Measurements from ENCODE around the gene SSUH2.

SSUH2 gene

DNA sequence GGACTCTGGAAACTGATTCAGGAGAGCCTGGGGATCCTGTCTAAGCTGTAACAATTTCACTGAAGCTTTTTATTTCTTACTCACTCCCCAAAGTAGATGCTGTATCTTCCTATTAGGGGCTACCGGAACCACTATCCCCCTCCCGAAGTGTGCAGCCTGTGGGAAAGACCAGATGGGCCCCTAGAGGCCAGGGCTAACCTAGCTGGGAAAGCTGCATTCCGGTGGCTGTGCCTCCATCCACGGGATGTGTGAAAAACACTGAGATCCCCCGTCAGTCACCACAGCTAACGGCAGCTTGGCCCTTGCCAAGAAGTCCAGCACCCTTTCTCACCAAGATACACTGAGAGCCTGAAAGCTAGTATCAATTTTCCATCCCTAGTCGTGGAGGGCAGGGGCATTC is 3.1 kb downstream of the SSUH2 start:
- no peaks in the 10 kb centered on the region for H3K27me3 ChIP-seq (ENCODE audit: low read length)
- H3K4me3 ChIP-seq (ENCODE audit: insufficient read depth, low read length, poor library complexity, severe bottlenecking) = no peak overlapping the region
- no peaks in the 10 kb centered on the region for H4K20me1 ChIP-seq (ENCODE audit: low read depth, low read length)
- H3K27ac ChIP-seq (ENCODE audit: low read depth, low read length) = no peak overlapping the region
- H3F3A ChIP-seq (ENCODE audit: insufficient read depth) = no peaks in the 10 kb centered on the region
- TF ChIP-seq, protein P1, sequence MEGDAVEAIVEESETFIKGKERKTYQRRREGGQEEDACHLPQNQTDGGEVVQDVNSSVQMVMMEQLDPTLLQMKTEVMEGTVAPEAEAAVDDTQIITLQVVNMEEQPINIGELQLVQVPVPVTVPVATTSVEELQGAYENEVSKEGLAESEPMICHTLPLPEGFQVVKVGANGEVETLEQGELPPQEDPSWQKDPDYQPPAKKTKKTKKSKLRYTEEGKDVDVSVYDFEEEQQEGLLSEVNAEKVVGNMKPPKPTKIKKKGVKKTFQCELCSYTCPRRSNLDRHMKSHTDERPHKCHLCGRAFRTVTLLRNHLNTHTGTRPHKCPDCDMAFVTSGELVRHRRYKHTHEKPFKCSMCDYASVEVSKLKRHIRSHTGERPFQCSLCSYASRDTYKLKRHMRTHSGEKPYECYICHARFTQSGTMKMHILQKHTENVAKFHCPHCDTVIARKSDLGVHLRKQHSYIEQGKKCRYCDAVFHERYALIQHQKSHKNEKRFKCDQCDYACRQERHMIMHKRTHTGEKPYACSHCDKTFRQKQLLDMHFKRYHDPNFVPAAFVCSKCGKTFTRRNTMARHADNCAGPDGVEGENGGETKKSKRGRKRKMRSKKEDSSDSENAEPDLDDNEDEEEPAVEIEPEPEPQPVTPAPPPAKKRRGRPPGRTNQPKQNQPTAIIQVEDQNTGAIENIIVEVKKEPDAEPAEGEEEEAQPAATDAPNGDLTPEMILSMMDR (IDR thresholded peaks at IDR 0.05; ENCODE audit: insufficient read depth, low read length, poor library complexity, severe bottlenecking) = no peak
- no peak for TF ChIP-seq EZH2phosphoT487 (conservative IDR thresholded peaks at IDR 0.05; ENCODE audit: low read length)
- H3K4me2 ChIP-seq (ENCODE audit: low read depth, low read length, poor library complexity, severe bottlenecking) = no peak overlapping the region
- no peak overlapping the region for H3K9ac ChIP-seq (ENCODE audit: low read length)
- no peak overlapping the region for H2AFZ ChIP-seq (ENCODE audit: low read depth, low read length, severe bottlenecking)
- H3K9me3 ChIP-seq (ENCODE audit: insufficient read depth, low read length) = no peaks in the 10 kb centered on the region
- no peaks in the 10 kb centered on the region for H3K9me2 ChIP-seq (replicated peaks; ENCODE audit: insufficient read depth, low read length)
- no peaks in the 10 kb centered on the region for H3K79me2 ChIP-seq (ENCODE audit: insufficient read depth, low read length)
- H3K36me3 ChIP-seq (ENCODE audit: low read length) = no peaks in the 10 kb centered on the region

DNA sequence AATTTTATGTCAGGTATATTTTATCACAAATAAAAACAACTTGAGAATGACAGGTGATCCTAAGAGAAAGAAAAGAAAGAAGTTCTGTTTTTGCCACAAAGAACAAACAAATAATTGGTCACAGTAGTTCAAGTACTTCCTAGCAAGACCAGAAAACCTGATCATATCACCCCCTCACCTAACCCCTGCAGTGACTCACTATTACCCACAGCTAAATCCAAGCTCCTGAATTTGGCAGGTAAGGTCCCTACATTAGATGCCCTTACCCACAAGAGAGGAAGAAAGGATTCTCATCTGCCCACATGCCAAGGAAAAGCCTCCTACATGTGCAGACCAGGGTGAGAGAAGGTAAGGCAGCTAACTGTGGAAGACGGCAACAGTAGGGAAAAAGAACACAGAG is 4.4 kb downstream of the SSUH2 start:
- no peak overlapping the region for H3K4me2 ChIP-seq (ENCODE audit: low read depth, low read length, poor library complexity, severe bottlenecking)
- no peaks in the 10 kb centered on the region for H4K20me1 ChIP-seq (ENCODE audit: low read depth, low read length)
- no peaks in the 10 kb centered on the region for H3K79me2 ChIP-seq (ENCODE audit: insufficient read depth, low read length)
- no peak overlapping the region for H3K9ac ChIP-seq (ENCODE audit: low read length)
- no peak for TF ChIP-seq EZH2phosphoT487 (conservative IDR thresholded peaks at IDR 0.05; ENCODE audit: low read length)
- TF ChIP-seq, protein P1 (IDR thresholded peaks at IDR 0.05; ENCODE audit: insufficient read depth, low read length, poor library complexity, severe bottlenecking) = no peak
- no peaks in the 10 kb centered on the region for H3F3A ChIP-seq (ENCODE audit: insufficient read depth)
- no peaks in the 10 kb centered on the region for H3K27me3 ChIP-seq (ENCODE audit: low read length)
- no peaks in the 10 kb centered on the region for H3K36me3 ChIP-seq (ENCODE audit: low read length)
- H3K27ac ChIP-seq (ENCODE audit: low read depth, low read length) = no peak overlapping the region
- H3K9me2 ChIP-seq (replicated peaks; ENCODE audit: insufficient read depth, low read length) = no peaks in the 10 kb centered on the region
- H2AFZ ChIP-seq (ENCODE audit: low read depth, low read length, severe bottlenecking) = no peak overlapping the region
- no peak overlapping the region for H3K4me3 ChIP-seq (ENCODE audit: insufficient read depth, low read length, poor library complexity, severe bottlenecking)
- H3K9me3 ChIP-seq (ENCODE audit: insufficient read depth, low read length) = no peaks in the 10 kb centered on the region

DNA sequence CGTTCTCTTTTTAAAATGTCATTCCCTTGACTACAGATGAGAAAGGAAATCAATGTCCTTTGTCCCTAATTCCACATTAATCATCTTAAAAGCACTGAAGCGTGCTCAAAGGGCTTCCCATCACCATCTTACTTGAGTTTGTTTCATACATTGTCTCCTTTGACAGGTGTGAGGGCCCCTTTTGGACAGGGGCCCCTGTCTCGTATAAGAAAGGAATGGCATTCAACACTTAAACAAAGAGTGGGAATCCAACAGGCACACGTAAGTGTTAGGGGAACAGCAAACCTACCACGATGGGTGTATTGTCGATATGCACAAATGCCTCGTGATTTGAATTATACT is 5.0 kb downstream of the SSUH2 start:
- no peak overlapping the region for H3K27ac ChIP-seq (ENCODE audit: low read depth, low read length)
- no peak overlapping the region for H3K4me2 ChIP-seq (ENCODE audit: low read depth, low read length, poor library complexity, severe bottlenecking)
- H3K9me3 ChIP-seq (ENCODE audit: insufficient read depth, low read length) = no peaks in the 10 kb centered on the region
- H3F3A ChIP-seq (ENCODE audit: insufficient read depth) = no peaks in the 10 kb centered on the region
- no peaks in the 10 kb centered on the region for H4K20me1 ChIP-seq (ENCODE audit: low read depth, low read length)
- no peak overlapping the region for H3K9ac ChIP-seq (ENCODE audit: low read length)
- no peaks in the 10 kb centered on the region for H3K79me2 ChIP-seq (ENCODE audit: insufficient read depth, low read length)
- H3K9me2 ChIP-seq (replicated peaks; ENCODE audit: insufficient read depth, low read length) = no peaks in the 10 kb centered on the region
- no peaks in the 10 kb centered on the region for H3K36me3 ChIP-seq (ENCODE audit: low read length)
- TF ChIP-seq, protein P1 (IDR thresholded peaks at IDR 0.05; ENCODE audit: insufficient read depth, low read length, poor library complexity, severe bottlenecking) = no peak
- no peak for TF ChIP-seq EZH2phosphoT487 (conservative IDR thresholded peaks at IDR 0.05; ENCODE audit: low read length)
- H3K27me3 ChIP-seq (ENCODE audit: low read length) = no peaks in the 10 kb centered on the region
- no peak overlapping the region for H3K4me3 ChIP-seq (ENCODE audit: insufficient read depth, low read length, poor library complexity, severe bottlenecking)
- H2AFZ ChIP-seq (ENCODE audit: low read depth, low read length, severe bottlenecking) = no peak overlapping the region

All from SU-DHL-6 (cell line).